22Rv1 (cell line): ENCODE results near the gene LIN37.
"Not testable (repeated sequence)": the region's sequence is repeated elsewhere in the genome, so short reads cannot be mapped to it uniquely, and the experiment has no call there.

Source experiments
- H3K27ac ChIP-seq: fragments of 450-650 bp; 2 replicates; pipeline ENCODE4 v1.5.1; 2017
- ZFX ChIP-seq: fragments of 450-650 bp; IDR thresholded peaks from 2 replicates; pipeline ENCODE4 v1.6.1; 2017; ENCODE audit warnings: antibody characterized with exemption, borderline replicate concordance
- TF ChIP-seq, protein P1 (sequence below): fragments of 450-650 bp; IDR thresholded peaks from 2 replicates; pipeline ENCODE4 v1.5.1; 2017; ENCODE audit warnings: mild to moderate bottlenecking

Gene LIN37

DNA sequence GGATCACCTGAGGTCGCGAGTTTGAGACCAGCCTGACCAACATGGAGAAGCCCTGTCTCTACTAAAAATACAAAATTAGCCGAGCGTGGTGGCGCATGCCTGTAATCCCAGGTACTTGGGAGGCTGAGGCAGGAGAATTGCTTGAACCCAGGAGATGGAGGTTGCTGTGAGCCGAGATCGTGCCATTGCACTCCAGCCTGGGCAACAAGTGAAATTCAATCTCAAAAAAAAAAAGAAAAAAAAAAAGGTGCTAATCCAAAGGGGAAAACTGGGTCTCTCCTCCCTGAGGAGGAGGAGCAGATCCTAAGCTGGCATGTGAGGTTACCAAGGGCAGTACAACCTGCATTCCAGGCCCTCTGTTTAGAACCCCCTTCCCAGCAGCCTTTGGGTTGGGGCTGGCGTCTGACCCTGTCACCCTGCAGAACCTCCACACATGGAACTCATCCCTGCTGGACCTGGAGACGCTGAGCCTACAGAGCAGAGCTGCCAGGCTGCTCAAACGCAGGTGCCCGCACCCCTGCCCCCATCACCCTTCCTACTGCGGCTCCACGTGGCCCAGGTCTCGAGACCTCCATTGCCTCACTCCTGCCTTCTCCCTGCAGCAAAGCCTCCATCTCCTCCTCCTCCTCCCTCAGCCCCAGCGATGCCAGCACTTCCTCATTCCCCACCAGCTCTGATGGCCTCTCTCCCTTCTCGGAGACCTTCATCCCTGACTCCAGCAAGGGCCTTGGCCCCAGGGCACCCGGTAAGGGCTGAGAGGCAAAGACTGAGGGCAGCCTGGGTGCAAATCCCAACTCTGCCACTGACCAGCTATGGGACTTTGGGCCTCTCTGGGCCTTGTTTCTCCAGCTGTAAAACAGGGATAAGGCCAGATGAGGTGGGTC is 16.3 kb downstream of the LIN37 start:
- H3K27ac ChIP-seq: no peak overlapping the region
- TF ChIP-seq, protein P1, sequence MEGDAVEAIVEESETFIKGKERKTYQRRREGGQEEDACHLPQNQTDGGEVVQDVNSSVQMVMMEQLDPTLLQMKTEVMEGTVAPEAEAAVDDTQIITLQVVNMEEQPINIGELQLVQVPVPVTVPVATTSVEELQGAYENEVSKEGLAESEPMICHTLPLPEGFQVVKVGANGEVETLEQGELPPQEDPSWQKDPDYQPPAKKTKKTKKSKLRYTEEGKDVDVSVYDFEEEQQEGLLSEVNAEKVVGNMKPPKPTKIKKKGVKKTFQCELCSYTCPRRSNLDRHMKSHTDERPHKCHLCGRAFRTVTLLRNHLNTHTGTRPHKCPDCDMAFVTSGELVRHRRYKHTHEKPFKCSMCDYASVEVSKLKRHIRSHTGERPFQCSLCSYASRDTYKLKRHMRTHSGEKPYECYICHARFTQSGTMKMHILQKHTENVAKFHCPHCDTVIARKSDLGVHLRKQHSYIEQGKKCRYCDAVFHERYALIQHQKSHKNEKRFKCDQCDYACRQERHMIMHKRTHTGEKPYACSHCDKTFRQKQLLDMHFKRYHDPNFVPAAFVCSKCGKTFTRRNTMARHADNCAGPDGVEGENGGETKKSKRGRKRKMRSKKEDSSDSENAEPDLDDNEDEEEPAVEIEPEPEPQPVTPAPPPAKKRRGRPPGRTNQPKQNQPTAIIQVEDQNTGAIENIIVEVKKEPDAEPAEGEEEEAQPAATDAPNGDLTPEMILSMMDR: no peak
- TF ChIP-seq ZFX: no peak

DNA sequence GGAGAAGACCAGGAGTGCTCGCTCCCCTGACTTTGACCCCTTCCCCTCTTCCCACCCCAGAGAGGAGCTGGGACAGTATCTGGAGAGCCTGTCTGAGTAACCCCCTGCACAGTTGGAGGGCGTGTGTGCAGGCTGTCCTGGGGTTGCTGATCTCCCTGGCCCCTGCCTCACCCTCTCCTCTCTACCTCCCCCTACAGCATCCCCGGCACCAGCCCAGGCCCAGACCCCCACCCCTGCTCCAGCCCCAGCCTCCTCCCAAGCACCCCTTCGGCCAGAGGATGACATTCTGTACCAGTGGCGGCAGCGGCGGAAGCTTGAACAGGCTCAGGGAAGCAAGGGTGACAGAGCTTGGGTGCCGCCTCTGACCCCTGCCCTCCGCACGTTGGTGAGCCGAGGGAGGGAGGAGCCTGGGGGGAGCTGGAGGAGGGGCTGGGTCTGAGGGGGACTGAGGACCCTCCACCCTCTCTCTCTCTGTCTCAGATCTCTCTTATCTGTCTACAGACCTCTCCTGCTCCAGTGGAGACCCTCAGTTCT is 18.3 kb downstream of the LIN37 start:
- H3K27ac ChIP-seq: no peak overlapping the region
- TF ChIP-seq, protein P1: no peak

GRCh38 chr19:35767288-35768081 is 19.1 kb downstream of the LIN37 start:
- no peak for TF ChIP-seq ZFX
- TF ChIP-seq, protein P1: no peak
- no peak overlapping the region for H3K27ac ChIP-seq

DNA sequence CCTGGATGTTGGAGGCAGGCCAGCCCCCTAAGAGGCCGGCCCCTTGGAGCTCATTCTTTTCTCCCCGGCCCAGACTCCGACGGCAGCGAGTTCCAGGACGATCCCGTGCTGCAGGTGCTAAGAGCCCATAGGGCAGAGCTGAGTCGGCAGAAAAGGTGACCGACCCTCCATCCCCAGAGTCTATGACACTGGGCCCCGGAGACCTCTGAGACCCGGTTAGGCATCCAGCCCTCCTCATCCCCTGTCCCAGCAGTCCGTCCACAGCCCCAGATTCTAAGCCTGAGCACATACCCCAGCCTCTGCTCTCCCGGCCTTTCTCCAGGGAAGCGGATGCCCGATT is 19.7 kb downstream of the LIN37 start:
- TF ChIP-seq, protein P1: no peak
- no peak for TF ChIP-seq ZFX
- no peak overlapping the region for H3K27ac ChIP-seq

GRCh38 chr19:35772362-35772761 is 24.0 kb downstream of the LIN37 start:
- not testable (repeated sequence) for H3K27ac ChIP-seq

- no peak overlapping the region for H3K27ac ChIP-seq
- TF ChIP-seq, protein P1: no peak
- TF ChIP-seq ZFX: no peak
These were observed 24.8 kb downstream of the LIN37 start for GRCh38 chr19:35773020-35773806.

- TF ChIP-seq, protein P1: no peak
- no peak for TF ChIP-seq ZFX
- peak overlapping the region; percentile 61 for H3K27ac ChIP-seq
These were observed 26.1 kb downstream of the LIN37 start for GRCh38 chr19:35774274-35775045.
